ENCODE data around the gene PARD6G. TPM values are rescaled to one million over a fixed set of nuclear protein-coding genes. Genes with fewer than 3 reads are reported as not detected.
"Not testable (repeated sequence)": the region's sequence is repeated elsewhere in the genome, so short reads cannot be mapped to it uniquely, and the experiment has no call there.

PARD6G gene
- total RNA-seq, 1 donor from 2014 or later, result not detected

DNA sequence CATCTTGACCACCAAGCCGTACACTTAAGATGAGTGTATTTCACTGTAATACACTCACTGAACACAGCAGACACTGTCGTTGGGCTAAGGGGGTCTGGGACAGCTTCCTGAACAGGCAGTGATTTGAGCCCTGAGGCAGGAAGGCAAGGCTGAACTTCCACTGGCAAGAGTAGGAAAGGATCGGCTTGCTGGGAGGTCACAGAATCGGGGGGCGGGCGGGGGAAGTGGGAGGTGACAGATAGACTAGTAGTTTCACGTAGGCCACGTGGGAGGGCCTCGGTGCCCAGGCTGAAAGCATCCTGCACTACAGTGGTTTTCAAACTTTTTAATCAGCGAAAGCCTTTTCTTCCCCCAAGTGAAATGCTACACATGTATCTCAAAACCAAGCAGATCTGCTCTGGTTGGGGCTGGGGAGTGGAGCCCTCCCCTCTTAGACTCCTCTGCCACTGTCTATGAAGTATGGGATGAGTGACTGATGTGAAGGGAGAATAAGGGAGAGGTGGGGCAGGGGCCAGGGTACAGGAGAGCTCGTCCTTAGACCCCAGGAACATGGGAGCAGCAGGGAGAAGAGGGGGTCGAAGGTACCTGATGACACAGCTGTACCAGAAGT is 8.6 kb downstream of the PARD6G start:
- ATAC-seq (ENCODE audit: low read depth) (no peak), DNase-seq (no peak)
- intact Hi-C loops (cut with micrococcal nuclease), result no loop called here
- ChIA-PET CTCF (no interaction called here), POLR2A (no interaction called here)
- H3K27ac Mint-ChIP-seq, result no peak overlapping the region
- no peaks in the 10 kb centered on the region for H3K9me3 Mint-ChIP-seq
- H3K36me3 Mint-ChIP-seq (ENCODE audit: low read depth), result no peaks in the 10 kb centered on the region
- H3K27me3 Mint-ChIP-seq, result peaks cover 21% of the 10 kb centered on the region
- no peaks in the 10 kb centered on the region for H3K4me1 Mint-ChIP-seq
- TF ChIP-seq, protein P1, sequence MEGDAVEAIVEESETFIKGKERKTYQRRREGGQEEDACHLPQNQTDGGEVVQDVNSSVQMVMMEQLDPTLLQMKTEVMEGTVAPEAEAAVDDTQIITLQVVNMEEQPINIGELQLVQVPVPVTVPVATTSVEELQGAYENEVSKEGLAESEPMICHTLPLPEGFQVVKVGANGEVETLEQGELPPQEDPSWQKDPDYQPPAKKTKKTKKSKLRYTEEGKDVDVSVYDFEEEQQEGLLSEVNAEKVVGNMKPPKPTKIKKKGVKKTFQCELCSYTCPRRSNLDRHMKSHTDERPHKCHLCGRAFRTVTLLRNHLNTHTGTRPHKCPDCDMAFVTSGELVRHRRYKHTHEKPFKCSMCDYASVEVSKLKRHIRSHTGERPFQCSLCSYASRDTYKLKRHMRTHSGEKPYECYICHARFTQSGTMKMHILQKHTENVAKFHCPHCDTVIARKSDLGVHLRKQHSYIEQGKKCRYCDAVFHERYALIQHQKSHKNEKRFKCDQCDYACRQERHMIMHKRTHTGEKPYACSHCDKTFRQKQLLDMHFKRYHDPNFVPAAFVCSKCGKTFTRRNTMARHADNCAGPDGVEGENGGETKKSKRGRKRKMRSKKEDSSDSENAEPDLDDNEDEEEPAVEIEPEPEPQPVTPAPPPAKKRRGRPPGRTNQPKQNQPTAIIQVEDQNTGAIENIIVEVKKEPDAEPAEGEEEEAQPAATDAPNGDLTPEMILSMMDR (IDR thresholded peaks at IDR 0.05), result no peak
- no peak overlapping the region for H3K4me3 Mint-ChIP-seq

DNA sequence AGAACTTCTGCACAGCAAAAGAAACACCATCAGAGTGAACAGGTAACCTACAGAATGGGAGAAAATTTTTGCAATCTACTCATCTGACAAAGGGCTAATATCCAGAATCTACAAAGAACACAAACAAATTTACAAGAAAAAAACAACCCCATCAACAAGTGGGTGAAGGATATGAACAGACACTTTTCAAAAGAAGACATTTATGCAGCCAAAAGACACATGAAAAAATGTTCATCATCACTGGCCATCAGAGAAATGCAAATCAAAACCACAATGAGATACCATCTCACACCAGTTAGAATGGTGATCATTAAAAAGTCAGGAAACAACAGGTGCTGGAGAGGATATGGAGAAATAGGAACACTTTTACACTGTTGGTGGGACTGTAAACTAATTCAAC is 9.8 kb downstream of the PARD6G start:
- H3K27me3 Mint-ChIP-seq, result peaks cover 17% of the 10 kb centered on the region
- DNase-seq; H3K36me3 Mint-ChIP-seq (ENCODE audit: low read depth); H3K4me1 Mint-ChIP-seq; intact Hi-C loops (cut with micrococcal nuclease); CTCF ChIA-PET; ATAC-seq (ENCODE audit: low read depth); H3K9me3 Mint-ChIP-seq; POLR2A ChIA-PET; H3K27ac Mint-ChIP-seq; H3K4me3 Mint-ChIP-seq: not testable (repeated sequence)

DNA sequence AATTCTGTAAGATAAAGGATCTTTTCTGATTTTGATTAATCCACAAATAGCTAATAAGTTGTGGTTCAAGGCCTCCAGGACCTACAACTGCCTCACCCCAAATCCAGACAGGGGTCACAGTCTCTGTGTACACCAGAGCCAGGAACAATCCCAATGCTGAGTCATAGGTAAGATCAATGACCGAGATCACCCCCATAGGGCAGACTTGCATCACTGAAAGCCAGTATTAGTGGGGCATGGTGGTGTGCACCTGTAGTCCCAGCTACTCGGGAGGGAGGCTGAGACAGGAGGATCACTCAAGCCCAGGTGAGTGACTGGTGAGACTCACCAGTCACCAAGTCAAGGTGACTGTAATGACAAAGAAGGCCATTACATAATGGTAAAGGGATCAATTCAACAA is 12.9 kb downstream of the PARD6G start:
- H3K4me3 Mint-ChIP-seq, result no peak overlapping the region
- TF ChIP-seq, protein P1 (IDR thresholded peaks at IDR 0.05), result no peak
- ATAC-seq (ENCODE audit: low read depth) (no peak), DNase-seq (no peak)
- no peaks in the 10 kb centered on the region for H3K9me3 Mint-ChIP-seq
- CTCF ChIA-PET, result no interaction called here
- no peaks in the 10 kb centered on the region for H3K36me3 Mint-ChIP-seq (ENCODE audit: low read depth)
- POLR2A ChIA-PET, result no interaction called here
- H3K4me1 Mint-ChIP-seq, result no peaks in the 10 kb centered on the region
- H3K27ac Mint-ChIP-seq, result no peak overlapping the region
- intact Hi-C loops (cut with micrococcal nuclease), result no loop called here
- peaks cover 5% of the 10 kb centered on the region for H3K27me3 Mint-ChIP-seq

DNA sequence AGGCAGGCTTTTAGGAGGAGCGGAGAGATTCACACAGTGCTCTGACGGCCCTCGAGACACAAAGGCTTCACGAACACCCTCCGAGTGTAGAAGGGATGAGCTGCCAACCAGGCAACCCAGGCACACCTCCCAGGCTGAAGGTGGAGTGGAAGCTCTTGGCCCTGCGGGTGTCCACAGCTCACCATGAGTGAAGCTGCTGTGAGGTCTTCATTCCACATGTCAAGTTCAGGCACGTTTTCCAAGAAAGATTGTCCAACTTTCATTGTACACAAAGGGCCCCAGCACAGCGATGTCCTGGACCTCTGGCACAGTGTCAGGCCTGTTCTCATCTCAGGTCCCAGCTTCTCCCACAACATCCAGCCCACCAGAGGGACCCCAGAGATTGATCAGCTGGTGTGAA is 13.4 kb downstream of the PARD6G start:
- Mint-ChIP-seq H3K4me1 (no peaks in the 10 kb centered on the region), H3K4me3 (no peak overlapping the region), H3K36me3 (ENCODE audit: low read depth) (no peaks in the 10 kb centered on the region), H3K27me3 (peaks cover 5% of the 10 kb centered on the region), H3K27ac (no peak overlapping the region), H3K9me3 (no peaks in the 10 kb centered on the region)
- DNase-seq (no peak), ATAC-seq (ENCODE audit: low read depth) (no peak)
- TF ChIP-seq, protein P1 (IDR thresholded peaks at IDR 0.05), result no peak
- intact Hi-C loops (cut with micrococcal nuclease), result no loop called here
- ChIA-PET POLR2A (no interaction called here), CTCF (no interaction called here)

DNA sequence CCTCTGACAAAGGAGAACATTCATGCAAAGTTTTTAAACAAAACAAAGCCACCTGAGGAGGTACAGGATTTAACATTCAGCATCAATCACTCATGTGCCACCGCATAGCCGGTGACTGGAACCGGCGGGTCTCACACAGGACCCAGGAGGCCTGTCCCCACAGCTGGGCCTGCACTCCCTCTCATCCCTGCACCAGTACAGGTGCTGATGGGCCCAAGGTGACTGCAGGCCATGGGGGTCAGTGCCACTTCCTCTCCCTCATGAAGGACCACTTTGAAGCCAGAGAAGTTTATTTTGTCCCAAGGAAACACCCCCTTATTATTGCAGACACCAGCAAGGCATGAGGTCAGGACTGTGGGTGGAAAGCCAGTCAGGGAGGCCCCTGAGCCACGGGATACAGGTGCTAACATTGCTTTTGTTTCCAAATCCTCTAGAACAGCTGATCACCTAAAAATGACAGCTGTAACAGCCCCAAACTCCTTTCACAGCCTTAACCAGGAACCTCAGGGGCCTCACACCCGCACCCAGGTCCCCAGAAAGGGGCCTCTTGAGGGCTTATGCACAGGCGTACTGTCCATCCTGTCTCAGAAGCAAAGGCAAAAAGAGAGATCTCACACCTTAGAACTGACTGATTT is 14.0 kb downstream of the PARD6G start:
- no peaks in the 10 kb centered on the region for H3K36me3 Mint-ChIP-seq (ENCODE audit: low read depth)
- ChIA-PET POLR2A (no interaction called here), CTCF (no interaction called here)
- no peak for ATAC-seq (ENCODE audit: low read depth)
- no peaks in the 10 kb centered on the region for H3K4me1 Mint-ChIP-seq
- no peak overlapping the region for H3K4me3 Mint-ChIP-seq
- H3K9me3 Mint-ChIP-seq, result no peaks in the 10 kb centered on the region
- peaks cover 5% of the 10 kb centered on the region for H3K27me3 Mint-ChIP-seq
- TF ChIP-seq, protein P1 (IDR thresholded peaks at IDR 0.05), result no peak
- H3K27ac Mint-ChIP-seq, result no peak overlapping the region
- intact Hi-C loops (cut with micrococcal nuclease), result no loop called here
- no peak for DNase-seq

DNA sequence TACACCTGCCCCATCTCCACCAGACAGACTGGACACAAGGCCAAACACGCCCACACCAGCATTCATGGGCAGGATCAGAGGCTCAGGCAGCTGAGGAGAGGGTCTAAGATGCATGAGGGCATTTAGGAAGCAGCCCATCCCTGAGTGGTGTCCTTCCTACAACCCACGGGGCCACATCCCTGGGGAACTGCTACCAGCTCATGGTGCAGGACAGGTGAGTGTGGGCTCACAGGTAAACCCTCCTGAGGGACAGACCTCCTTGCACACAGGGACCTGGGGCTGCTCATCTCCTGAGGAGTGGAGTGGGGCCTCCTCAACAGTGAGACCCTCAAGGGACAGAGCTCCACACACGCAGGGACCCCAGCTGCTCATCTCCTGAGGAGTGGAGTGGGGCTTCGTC is 14.6 kb downstream of the PARD6G start:
- TF ChIP-seq, protein P1 (IDR thresholded peaks at IDR 0.05), result no peak
- Mint-ChIP-seq H3K27me3 (peaks cover 5% of the 10 kb centered on the region), H3K9me3 (no peaks in the 10 kb centered on the region), H3K27ac (no peak overlapping the region), H3K4me1 (no peaks in the 10 kb centered on the region), H3K36me3 (ENCODE audit: low read depth) (no peaks in the 10 kb centered on the region), H3K4me3 (no peak overlapping the region)
- intact Hi-C loops (cut with micrococcal nuclease), result no loop called here
- no peak for DNase-seq
- CTCF ChIA-PET, result no interaction called here
- POLR2A ChIA-PET, result no interaction called here
- no peak for ATAC-seq (ENCODE audit: low read depth)
